Astrocyte of the spinal cord (primary cell): Measurements from ENCODE around the gene RPTOR.

Experiments
- DNase-seq: peaks from one replicate; pipeline ENCODE4 v3.0.0; 2011; ENCODE audit warnings: low read depth, low spot score
- H3K4me3 ChIP-seq: 2 replicates; pipeline ENCODE4 v1.5.1; 2011; ENCODE audit warnings: low read depth, mild to moderate bottlenecking, low read length, moderate library complexity
- in situ Hi-C: cut with HindIII; loops from 2 replicates; pipeline ENCODE4 v1.10.0; 2017; ENCODE audit warnings: low sequenced_read_pairs
- TF ChIP-seq, protein P1 (sequence below): IDR thresholded peaks from 2 replicates; pipeline ENCODE4 v1.5.1; 2012; ENCODE audit warnings: low read depth, mild to moderate bottlenecking, low read length, inconsistent platforms

RPTOR gene

DNA sequence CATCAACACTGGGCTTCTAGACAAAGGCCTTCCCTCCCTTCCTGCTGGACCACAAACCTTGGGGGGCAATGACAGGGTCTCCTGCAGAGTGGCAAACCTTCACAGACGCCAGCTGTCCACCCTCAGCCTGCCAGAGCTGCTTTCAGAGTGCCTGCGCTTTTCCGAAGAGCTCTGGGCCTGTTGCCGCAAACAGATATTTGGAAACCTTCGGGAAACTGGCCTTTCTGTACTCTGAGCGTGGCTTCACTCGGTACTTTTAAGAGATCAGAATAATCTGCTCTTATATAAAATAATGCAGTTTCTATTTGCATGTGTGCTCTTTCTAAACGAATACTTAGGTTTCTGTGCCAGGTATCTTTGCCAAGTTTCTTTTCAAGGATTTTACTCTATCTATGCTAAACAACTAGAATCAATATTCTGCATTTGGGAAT, 294.9 kb downstream of the RPTOR start:
- in situ Hi-C loops = no loop called here
- no peak overlapping the region for H3K4me3 ChIP-seq
- no peak for DNase-seq

DNA sequence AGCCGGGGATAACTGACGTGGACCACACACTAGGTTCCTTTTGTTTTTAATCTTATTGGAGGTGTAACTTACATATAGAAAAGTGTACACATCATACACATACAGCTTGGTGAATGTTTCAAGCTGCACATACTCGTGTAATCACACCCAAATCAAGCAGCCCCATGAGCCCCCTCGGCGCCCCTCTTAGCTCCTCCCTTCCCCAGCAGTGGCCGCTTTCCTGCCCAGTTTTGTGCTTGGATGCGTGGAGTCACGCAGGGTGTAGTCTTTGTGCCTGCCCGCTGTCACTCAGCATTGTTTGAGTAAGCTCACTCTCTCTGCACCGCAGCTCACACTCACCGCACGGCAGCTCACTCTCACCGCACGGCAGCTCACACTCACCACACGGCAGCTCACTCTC, 295.3 kb downstream of the RPTOR start:
- no peak overlapping the region for H3K4me3 ChIP-seq
- in situ Hi-C loops = no loop called here
- DNase-seq = no peak
- TF ChIP-seq, protein P1, sequence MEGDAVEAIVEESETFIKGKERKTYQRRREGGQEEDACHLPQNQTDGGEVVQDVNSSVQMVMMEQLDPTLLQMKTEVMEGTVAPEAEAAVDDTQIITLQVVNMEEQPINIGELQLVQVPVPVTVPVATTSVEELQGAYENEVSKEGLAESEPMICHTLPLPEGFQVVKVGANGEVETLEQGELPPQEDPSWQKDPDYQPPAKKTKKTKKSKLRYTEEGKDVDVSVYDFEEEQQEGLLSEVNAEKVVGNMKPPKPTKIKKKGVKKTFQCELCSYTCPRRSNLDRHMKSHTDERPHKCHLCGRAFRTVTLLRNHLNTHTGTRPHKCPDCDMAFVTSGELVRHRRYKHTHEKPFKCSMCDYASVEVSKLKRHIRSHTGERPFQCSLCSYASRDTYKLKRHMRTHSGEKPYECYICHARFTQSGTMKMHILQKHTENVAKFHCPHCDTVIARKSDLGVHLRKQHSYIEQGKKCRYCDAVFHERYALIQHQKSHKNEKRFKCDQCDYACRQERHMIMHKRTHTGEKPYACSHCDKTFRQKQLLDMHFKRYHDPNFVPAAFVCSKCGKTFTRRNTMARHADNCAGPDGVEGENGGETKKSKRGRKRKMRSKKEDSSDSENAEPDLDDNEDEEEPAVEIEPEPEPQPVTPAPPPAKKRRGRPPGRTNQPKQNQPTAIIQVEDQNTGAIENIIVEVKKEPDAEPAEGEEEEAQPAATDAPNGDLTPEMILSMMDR = no peak

More for the DNA sequence above, 294.9 kb downstream of the RPTOR start:
- TF ChIP-seq, protein P1 = no peak

DNA sequence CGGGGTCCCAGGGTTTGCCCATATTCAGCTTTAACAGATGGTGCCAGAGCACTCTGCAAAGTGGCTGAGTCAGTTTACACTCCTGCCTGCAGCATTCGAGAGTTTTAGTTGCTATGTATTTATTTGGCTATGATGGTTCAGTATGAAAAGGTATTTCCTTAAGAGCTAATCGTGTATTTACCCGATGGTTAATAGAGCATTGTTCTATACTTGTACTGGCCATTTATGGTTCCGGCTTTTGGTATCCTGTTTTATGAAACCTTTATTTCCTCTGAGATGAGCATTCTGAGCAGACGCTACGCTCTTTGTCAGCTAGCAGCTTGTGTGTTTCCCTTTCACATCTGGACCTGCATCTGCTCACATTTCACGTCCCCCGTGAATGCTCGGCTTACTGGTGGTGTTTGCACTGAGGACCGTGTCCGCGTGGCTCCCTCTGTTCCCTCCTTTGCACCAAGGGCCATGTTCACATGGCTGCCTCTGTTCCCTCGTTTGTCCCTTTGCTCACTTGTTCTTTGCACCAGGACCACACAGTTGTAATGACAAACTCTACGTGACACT, 297.9 kb downstream of the RPTOR start:
- TF ChIP-seq, protein P1 = no peak
- in situ Hi-C loops = no loop called here
- H3K4me3 ChIP-seq = no peak overlapping the region
- DNase-seq = no peak

DNA sequence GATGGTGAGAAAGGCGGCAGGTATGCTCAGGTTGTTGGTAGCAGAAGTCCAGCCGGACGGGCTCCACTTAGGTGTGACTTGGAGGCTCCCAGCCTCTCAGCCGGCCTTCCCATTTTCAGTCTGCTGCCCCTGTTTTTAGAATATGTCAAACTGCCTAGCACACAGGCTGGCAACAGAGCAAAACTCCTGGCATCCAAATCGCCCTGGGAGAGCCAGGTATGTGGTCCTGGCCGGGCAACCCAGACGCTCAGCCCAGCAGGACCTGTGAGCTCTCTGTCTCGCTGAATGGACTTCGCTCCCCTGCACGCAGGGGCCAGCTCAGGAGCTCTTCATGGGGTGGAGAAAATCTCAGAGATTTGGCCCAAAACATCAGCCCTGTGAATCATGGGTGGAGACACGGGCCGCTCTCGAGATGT, 299.1 kb downstream of the RPTOR start:
- TF ChIP-seq, protein P1 = no peak
- no peak overlapping the region for H3K4me3 ChIP-seq
- in situ Hi-C loops = no loop called here
- DNase-seq = no peak

DNA sequence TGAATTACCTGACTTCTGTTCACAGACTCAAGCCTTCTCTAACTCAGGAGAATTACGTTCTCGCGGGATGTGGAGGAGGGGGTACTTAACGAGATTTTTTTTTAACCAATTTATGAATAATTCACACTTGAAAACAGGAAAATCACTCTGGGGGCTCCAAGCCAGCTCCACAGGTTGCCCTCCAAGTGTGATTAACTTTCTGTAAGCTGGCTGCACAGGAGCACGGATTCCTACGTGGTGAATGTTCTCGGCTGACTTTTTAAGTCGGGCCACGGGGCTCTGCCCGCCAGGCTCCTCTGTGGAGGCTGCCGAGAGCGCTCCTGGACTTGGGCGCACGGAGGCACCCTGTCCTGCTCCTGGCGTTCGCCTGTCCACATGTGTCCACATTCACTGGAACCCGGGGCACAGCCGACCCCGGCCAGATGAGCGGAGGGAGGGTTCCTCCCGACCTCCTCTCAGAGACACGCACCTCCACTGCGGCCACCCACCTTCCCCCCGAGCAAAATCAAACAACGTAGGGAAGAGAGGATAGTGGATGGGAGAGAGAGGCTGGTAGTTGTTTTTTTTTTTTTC, 299.9 kb downstream of the RPTOR start:
- in situ Hi-C loops = no loop called here
- TF ChIP-seq, protein P1 = no peak
- DNase-seq = no peak
- H3K4me3 ChIP-seq = no peak overlapping the region

DNA sequence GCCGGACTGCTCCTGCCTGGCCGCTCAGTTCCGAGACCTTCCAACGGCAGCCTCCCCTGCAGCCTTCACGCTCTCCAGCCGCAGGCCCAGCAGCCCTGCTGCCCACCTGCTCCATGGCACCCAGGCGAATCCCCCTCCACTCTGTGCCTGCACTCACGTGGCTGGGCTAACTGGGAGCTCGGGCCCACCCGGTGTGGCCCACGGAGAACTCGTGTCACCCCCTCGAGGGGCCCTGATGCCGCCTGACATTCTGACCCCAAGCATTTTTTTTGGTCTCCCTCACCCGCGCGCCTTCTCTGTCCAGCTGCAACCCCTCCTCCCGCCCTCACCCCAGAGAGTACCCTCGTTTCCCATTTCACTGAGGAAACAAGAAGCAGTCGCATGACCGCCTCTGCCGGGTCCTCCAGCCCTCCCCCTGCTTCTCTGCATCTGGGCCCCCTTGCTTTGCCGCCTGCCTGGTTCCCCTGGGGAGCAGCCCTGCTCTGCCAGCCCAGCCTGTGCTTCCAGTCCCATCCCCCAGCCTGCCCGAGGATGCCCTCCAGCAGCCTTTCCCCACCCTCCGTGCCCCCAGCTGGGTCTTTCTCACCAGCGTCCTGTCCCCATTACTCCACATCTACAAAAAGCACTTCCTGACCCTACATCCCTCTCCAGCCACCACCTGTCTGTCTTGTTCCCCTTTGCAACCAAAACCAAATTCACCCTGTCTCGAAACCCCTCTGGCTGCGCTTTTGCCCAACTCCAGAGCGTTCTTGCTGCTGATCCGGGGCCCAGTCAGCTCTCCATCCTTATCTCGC, 300.6 kb downstream of the RPTOR start:
- in situ Hi-C loops = no loop called here
- no peak for DNase-seq
- TF ChIP-seq, protein P1 = no peak
- no peak overlapping the region for H3K4me3 ChIP-seq
